SHP77 treated with DMSO at 0.1 percent for 48 hours (cell line): ENCODE results near the gene SRF.

Source experiments
- DNase-seq: peaks from one replicate; lab custom pipeline; 2025; lab: John Stamatoyannopoulos, UW

SRF gene

DNA sequence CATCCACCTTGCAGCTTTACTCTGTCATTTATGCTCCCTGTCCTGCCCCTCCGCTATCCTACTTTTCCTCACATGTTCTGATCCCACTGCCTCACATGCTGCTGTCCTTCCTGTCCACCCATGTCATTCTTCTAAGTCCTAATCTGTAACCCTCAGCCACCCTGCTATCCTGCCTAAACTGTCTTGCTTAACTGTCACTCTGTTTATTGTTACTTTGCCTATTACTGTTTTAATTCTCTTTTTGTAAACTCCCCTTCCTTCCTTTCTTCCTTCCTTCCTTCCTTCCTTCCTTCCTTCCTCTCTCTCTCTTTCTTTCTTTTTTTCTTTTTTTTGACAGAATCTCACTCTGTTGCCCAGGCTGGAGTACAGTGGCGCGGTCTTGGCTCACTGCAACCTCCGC is 12.4 kb downstream of the SRF start:
- no peak for DNase-seq

GRCh38 chr6:43184268-43184985 is 13.4 kb downstream of the SRF start:
- DNase-seq: no peak

DNA sequence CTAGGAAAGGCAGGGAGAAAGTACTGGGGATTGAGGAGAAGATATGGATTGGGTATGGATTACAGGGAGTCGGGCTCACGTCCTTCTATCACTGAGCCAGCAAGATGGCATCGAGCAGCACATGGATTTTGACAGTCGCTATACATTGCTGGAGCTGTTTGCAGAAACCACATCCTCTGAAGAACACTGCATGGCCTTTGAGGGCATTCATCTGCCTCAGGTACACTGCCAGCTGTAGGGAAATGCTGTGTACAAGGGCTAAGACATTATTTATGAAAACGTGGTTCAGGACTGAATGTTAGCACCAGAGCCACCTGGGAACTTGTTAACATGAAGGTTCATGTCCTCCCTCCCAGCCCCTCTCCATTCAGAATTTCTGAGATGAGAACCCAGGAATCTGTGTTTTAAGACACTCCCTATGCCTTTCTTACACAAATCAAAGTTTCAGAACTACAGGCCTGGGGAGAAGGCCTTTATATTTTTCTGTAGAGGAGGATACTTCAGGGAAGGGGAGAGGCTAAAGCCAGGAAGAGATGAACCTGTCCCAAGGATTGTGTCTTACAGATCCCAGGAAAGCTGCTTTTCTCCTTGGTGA is 14.4 kb downstream of the SRF start:
- no peak for DNase-seq

- DNase-seq: no peak
Observed at GRCh38 chr6:43186019-43186418, 14.9 kb downstream of the SRF start.

DNA sequence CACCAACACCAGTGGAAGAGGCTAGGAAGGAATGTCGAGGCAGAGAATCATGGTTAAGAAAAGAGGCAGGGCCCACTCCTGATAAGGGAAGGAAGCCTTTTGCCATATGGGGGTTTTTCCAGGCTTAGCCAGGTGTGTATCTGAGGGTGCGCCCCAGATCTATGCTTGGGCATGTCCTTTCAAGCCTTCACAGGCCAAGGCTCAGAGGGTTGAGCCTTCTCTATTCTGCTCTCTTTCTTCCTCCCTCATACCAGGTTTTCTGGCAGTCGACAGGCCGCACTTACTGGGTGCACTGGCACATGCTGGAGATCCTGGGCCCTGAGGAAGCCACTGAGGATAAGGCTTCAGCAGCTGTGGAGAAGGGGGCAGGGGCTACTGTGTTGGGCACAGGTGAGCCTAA is 15.6 kb downstream of the SRF start:
- DNase-seq: no peak

GRCh38 chr6:43187821-43188220 is 16.8 kb downstream of the SRF start:
- no peak for DNase-seq

GRCh38 chr6:43188426-43188825 is 17.4 kb downstream of the SRF start:
- DNase-seq: no peak

GRCh38 chr6:43189776-43190304 is 18.8 kb downstream of the SRF start:
- DNase-seq: no peak

DNA sequence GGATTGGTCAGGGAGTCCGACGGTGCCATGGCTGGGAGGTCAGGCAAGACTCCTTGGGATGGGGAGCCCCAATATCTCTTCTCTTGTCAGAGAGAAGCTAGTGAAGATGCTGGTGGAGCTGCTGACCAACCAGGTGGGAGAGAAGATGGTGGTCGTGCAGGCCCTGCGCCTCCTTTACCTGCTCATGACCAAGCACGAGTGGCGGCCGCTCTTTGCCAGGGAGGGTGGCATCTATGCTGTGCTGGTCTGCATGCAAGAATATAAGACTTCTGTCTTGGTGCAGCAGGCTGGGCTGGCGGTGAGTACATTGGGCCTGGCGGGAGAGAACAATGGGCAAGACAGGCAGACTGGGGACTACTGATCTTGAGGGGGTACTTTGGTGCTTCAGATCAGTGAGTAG is 21.8 kb downstream of the SRF start:
- no peak for DNase-seq

DNA sequence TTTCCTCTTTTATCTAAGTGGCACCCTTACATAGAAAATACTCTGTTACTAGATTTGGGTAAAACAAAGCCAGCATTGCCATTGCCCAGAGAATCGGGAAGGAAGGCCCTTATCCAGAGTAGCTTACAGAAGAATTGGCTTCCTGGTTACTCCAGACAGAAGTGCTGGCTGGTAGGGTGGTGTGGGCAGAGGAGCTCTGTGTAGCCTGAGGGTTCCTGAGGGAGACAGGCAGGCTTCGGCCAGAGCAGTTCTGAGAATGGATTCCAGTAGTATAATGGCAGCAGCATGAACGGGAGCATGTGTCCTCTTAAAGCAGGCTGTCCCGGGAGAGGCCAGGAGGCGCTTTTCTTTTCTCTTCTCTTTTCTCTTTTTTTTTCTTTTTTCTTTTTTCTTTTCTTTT is 22.9 kb downstream of the SRF start:
- no peak for DNase-seq

DNA sequence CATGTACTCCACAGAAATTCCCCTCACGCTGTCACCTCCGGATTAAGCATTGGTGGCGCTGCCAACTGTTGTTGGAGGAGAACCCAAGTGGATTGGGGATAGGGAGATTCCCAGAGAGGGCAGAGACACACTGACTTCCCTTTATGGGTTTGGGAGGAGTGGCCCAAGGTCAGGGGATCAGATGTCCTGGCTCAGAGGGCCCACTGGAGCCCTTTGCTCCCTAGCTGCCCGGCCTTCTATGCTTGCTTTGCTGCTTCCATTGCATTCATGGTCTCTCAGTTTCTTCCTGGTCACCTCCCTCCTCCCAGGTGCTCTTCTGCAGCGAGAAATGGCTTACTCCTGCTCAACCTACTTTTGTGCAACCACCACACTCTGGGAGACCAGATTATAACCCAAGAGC is 25.3 kb downstream of the SRF start:
- no peak for DNase-seq

DNA sequence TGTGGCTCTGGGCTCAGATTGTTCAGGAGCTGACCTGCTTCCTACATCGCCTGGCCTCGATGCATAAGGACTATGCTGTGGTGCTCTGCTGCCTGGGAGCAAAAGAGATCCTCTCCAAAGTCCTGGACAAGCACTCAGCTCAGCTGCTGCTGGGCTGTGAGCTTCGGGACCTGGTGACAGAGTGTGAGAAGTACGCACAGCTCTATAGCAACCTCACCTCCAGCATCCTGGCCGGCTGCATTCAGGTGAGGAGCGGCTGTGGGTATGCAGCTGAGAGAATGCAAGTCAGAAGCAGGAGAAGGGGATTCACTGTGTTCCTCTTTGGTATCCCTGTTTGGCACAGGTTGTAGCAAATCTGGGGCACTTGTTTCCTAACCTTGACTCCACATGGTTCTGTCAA is 28.8 kb downstream of the SRF start:
- DNase-seq: no peak

DNA sequence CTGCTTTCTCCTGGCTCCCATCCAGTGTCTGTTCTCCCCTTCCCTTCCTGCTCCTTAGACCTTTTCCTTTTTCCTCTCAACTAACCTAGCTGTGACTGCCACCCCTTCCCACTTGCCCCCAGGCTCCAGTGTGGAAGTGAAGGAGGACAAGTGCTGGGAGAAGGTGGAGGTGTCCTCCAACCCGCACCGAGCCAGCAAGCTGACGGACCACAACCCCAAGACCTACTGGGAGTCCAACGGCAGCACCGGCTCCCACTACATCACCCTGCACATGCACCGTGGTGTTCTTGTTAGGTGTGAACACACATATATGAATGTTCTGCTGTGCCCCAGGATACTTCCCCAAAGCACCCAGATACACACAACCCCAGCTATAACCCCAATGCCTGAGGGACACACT is 29.5 kb downstream of the SRF start:
- no peak for DNase-seq

DNA sequence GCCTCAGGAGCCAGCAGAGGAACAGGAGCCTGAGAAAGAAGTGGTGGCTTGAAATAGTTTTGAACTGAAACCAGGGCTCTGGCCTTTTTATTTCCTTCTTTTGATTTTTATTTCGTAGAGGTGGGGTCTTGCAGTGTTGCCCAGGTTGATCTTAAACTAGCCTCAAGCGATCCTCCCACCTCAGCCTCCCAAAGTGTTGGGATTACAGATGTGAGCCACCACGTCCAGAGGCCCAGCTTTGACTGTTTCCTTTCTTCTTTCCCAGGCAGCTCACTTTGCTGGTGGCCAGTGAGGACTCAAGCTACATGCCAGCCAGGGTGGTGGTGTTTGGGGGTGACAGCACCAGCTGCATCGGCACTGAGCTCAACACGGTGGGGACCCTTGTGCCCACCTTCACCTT is 31.4 kb downstream of the SRF start:
- no peak for DNase-seq

- no peak for DNase-seq
Observed at GRCh38 chr6:43203029-43203717, 32.1 kb downstream of the SRF start.

DNA sequence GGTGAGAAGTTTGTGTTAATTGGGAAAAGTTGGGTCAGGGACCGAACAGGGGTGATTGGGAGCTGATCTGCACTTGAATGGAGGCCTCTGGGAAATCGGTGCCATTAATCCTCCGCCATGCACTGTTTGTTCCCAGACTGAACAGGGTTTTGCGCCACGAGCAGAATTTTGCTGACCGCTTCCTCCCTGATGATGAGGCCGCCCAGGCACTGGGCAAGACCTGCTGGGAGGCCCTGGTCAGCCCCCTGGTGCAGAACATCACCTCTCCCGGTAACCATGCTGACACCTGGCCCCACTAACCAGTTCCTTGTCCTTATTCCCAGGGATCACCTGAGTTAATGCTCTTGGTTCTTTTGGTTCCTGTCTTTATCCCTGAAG is 32.6 kb downstream of the SRF start:
- no peak for DNase-seq

DNA sequence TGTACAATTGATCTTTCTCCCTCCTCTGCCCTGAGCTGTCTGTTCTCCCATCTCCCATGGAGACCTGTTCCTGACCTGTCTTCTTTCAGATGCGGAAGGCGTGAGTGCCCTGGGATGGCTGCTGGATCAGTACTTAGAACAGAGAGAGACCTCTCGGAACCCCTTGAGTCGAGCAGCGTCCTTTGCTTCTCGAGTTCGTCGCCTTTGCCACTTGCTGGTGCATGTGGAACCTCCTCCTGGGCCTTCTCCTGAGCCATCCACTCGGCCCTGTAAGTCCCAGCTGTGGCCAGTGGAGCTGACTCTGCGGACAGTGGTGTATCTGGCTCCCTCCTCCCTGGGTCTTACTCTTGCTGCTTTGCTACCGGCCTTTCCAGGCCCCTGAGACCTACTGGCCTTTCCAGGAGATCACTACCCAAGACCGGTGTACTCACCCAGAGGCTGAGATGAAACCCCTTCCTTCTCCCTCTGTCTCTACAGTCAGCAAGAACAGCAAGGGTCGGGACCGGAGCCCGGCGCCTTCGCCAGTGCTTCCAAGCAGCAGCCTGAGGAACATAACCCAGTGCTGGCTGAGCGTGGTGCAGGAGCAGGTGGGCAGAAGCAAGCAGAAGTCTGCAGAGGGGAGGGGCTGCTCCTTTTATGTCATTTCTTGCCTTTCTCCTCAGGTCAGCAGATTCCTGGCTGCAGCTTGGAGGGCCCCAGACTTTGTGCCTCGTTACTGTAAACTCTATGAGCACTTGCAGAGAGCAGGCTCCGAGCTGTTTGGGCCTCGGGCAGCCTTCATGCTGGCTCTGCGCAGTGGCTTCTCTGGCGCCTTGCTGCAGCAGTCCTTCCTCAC is 33.4 kb downstream of the SRF start:
- no peak for DNase-seq

DNA sequence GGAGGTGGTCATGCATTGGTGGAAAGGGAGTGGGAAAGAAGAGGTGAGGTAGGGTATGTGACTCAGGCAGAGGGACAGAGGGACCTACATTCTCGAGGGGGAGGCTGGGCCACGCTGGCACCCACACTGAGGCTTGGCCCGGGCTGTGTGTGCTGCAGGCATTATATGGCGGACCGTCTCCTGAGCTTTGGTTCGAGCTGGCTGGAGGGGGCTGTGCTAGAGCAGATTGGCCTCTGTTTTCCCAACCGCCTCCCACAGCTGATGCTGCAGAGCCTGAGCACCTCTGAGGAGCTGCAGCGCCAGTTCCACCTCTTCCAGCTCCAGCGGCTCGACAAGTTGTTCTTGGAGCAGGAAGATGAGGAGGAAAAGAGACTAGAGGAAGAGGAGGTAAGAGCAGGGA is 34.8 kb downstream of the SRF start:
- no peak for DNase-seq

GRCh38 chr6:43207286-43207685 is 36.2 kb downstream of the SRF start:
- DNase-seq: no peak

GRCh38 chr6:43211955-43212354 is 40.9 kb downstream of the SRF start:
- DNase-seq: no peak

DNA sequence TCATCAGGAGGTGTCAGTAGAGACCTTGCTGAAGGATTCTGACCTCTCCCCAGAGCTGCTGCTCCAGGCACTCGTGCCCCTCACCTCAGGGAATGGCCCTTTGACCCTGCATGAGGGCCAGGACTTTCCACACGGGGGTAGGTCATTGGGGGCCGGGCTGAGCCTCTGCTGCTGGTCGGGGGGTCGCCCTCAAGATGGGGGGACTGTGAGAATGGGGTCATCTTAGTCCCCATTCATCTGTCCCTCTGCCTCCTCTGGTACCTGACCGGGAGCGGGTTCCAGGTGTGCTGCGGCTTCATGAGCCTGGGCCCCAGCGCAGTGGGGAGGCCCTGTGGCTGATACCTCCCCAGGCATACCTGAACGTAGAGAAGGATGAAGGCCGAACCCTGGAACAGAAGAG is 42.4 kb downstream of the SRF start:
- no peak for DNase-seq

- DNase-seq: no peak
Observed at GRCh38 chr6:43215066-43215465, 44.0 kb downstream of the SRF start.

GRCh38 chr6:43216200-43216599 is 45.1 kb downstream of the SRF start:
- DNase-seq: no peak
